ENCODE data around the gene SYCP3.
"Not testable (repeated sequence)": the region's sequence is repeated elsewhere in the genome, so short reads cannot be mapped to it uniquely, and the experiment has no call there.

The SYCP3 gene

GRCh38 chr12:101761350-101761749 is 22.1 kb upstream of the SYCP3 start:
- no peak for DNase-seq (ENCODE audit: low read depth in 1 of 2, low spot score in 1 of 2)

DNA sequence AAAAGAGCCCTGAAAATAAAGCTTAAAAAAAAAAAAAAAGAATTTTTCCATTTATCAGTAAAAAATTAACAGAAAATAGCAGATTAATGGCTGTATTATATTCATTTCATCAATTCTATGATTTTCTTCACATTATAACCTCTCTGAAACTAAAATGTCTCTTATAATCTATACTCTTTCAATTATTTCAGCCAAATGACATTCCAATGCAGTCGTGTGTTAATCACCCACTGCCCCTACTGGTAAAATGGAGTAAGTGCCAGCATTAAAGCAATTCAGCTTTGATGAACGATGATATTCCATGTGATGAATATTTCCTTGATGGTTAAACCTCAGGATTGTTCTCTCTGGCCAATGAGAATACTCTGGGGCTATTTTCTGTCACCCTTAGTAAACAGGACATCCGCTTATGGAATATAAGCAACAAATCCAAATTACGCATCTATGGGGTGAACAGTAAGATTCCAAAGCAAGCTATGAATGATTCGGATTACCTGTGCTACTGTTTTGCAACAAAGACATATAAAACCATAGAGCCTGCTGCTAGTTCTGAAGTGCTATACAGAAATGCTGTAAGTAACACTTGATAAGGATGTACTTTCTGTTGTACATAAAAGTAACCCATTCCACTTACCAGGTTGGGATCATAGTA is 20.3 kb upstream of the SYCP3 start:
- DNase-seq (ENCODE audit: low read depth in 1 of 2, low spot score in 1 of 2): no peak

DNA sequence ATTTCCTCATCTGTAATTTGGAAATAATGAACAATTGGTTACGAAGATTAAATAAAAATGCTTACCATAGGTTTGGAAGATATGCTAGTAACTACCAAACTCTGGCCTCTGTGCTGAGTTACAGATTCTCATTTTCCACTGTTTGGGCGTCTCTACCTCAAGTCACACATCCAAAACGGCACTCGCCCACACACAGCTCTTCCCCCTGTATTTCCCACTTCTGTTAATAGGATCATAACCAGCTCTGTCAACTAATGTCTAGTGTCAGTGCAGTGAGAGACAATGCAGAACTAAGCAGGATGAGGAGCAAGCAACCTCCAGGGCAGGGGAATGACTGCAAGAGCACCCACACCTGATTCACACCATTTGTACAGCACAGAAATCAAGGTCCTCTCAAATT is 10.9 kb upstream of the SYCP3 start:
- DNase-seq (ENCODE audit: low read depth in 1 of 2, low spot score in 1 of 2): no peak

DNA sequence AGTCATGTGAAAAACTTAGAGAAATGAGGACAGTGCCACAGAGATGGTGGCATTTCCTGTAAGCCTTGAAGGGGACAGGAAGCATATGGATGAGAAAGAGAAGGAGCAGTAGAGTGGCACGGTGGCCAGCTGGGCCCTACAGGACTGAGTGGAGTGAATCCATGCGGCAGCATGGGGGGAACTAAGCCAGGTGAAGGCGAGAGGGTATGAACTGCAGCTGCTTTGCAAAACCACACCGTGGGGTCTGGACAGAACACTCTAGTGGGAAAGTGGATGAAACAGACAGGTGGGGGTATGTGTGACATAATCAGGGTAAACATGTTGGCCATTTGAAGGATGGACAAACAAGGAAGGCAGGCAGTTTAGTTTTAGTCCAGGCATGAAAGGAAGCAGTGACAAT is 10.4 kb upstream of the SYCP3 start:
- no peak for DNase-seq (ENCODE audit: low read depth in 1 of 2, low spot score in 1 of 2)

DNA sequence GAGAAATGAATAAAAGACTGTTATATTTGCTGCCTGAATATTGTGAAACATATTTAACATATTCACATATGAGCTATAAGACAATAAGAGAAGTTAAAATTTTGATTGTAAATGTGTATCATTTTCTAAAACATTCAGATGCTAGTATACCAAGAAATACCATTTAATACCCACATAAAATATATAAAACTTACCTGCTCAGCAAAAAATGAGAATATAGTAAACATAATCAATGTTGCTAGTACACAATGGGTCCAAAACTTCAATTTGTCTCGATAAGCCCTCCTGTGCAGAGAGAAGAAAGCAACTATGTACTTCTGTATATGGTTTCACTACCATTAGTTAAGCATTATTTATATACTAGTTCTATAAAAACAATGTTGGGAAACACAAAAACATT is 9.6 kb upstream of the SYCP3 start:
- no peak for DNase-seq (ENCODE audit: low read depth in 1 of 2, low spot score in 1 of 2)

- no peak for DNase-seq (ENCODE audit: low read depth in 1 of 2, low spot score in 1 of 2)
Observed at GRCh38 chr12:101747697-101748096, 8.4 kb upstream of the SYCP3 start.

DNA sequence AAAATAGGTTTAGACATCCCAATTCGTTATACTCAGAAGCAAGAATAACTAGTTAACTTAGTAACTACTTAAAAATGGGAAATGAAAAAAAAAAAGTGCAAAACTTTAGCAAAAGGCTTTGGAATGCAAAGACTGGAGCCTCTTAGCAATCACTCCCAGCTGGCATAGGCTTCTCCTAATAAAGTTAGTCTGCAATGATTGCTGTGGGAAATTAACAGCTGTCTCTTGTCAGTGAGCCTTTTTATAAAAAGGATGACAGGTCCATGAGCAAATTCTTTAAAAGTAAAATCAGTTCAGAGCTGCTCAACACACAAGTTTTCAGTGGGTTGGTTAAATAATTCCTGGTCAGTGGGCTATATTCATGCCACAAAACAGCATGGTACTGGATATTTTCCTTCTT is 7.4 kb upstream of the SYCP3 start:
- no peak for DNase-seq (ENCODE audit: low read depth in 1 of 2, low spot score in 1 of 2)

DNA sequence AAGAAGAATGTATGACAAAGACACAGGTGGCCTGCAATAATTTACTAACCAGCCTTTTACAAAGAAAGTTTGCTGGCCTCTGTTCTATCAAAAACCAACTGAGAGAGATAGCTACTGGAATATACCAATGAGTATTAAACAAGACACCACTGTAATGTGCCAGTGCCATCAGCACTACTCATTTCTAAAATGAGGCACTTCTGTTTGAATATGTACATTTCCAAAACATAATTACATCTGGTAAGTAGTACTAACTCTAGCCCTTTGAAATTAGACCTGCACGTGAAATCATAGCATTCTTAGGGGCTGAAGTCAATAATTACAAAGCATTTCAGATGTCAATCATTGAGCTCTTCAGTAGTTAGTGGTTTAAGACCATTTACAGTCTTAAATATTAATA is 6.9 kb upstream of the SYCP3 start:
- no peak for DNase-seq (ENCODE audit: low read depth in 1 of 2, low spot score in 1 of 2)

- DNase-seq (ENCODE audit: low read depth in 1 of 2, low spot score in 1 of 2): no peak
Observed at GRCh38 chr12:101745481-101745880, 6.2 kb upstream of the SYCP3 start.

GRCh38 chr12:101743724-101744472 is 4.6 kb upstream of the SYCP3 start:
- DNase-seq (ENCODE audit: low read depth in 1 of 2, low spot score in 1 of 2): no peak

GRCh38 chr12:101743242-101743641 is 4.0 kb upstream of the SYCP3 start:
- no peak for DNase-seq (ENCODE audit: low read depth in 1 of 2, low spot score in 1 of 2)

GRCh38 chr12:101740980-101741379 is 1.7 kb upstream of the SYCP3 start:
- DNase-seq (ENCODE audit: low read depth in 1 of 2, low spot score in 1 of 2): no peak

GRCh38 chr12:101740566-101740965 is 1.3 kb upstream of the SYCP3 start:
- DNase-seq (ENCODE audit: low read depth in 1 of 2, low spot score in 1 of 2): no peak

DNA sequence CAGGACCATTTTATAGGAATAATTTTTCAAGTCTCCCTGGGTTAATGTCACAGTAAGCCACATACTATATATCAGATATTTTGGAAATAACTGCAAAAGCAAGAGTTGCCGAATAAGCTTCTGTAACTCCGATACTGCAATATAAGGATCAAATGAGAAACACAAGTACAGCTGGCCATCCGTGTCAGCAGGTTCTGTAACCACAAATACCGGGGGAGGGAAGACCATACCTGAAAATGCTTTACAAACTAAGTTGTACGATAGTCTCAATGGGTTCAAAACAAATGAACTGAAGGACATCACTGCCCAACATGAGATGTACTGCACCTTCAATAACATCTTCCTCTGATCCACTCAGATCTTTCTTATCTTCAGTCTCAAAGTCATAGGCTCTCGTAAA is 1.8 kb downstream of the SYCP3 start:
- no peak for DNase-seq (ENCODE audit: low read depth in 1 of 2, low spot score in 1 of 2)

GRCh38 chr12:101734482-101734881 is 4.8 kb downstream of the SYCP3 start:
- not testable (repeated sequence) for DNase-seq (ENCODE audit: low read depth in 1 of 2, low spot score in 1 of 2)

GRCh38 chr12:101733166-101733565 is 6.1 kb downstream of the SYCP3 start:
- DNase-seq (ENCODE audit: low read depth in 1 of 2, low spot score in 1 of 2): no peak

GRCh38 chr12:101732318-101732717 is 6.9 kb downstream of the SYCP3 start:
- DNase-seq (ENCODE audit: low read depth in 1 of 2, low spot score in 1 of 2): no peak

DNA sequence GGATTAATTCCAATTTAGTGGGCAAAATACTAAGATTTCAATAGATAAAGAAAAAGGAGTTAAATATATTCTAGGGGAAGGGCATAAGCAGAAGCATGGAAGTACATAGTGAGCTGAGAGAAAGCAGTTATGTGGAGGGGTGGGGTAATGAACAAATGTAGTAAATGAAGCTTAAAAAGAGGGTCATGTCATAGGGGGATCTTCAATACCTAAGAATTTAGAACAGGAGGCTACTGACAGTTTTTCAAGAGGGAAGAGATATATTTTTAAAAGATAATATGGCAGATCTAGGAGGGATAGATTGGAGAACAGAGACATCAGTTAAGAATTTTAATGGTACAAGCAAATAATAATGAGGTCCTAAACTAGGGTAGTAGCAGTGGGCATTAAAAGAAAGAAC is 9.4 kb downstream of the SYCP3 start:
- no peak for DNase-seq (ENCODE audit: low read depth in 1 of 2, low spot score in 1 of 2)

- DNase-seq (ENCODE audit: low read depth in 1 of 2, low spot score in 1 of 2): no peak
Observed at GRCh38 chr12:101727098-101727497, 12.2 kb downstream of the SYCP3 start.

GRCh38 chr12:101722392-101722791 is 16.9 kb downstream of the SYCP3 start:
- no peak for DNase-seq (ENCODE audit: low read depth in 1 of 2, low spot score in 1 of 2)

DNA sequence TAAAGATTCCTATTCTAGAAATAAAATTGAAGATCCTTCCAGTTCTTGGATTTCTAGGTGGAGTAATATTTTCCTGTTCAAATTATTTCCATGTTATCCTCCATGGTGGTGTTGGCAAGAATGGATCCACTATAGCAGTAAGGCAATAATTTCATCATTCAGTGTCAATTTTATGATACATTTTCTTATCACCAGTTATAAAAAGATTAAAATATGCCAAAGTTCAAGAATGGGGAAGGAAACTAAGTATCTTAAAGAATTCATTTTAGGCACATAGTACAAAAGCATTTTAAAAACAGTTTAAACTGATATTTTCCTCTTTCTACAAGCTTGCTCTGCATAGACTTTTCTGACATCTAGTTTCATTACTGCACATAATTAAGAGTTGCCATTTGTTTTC is 19.1 kb downstream of the SYCP3 start:
- no peak for DNase-seq (ENCODE audit: low read depth in 1 of 2, low spot score in 1 of 2)

DNA sequence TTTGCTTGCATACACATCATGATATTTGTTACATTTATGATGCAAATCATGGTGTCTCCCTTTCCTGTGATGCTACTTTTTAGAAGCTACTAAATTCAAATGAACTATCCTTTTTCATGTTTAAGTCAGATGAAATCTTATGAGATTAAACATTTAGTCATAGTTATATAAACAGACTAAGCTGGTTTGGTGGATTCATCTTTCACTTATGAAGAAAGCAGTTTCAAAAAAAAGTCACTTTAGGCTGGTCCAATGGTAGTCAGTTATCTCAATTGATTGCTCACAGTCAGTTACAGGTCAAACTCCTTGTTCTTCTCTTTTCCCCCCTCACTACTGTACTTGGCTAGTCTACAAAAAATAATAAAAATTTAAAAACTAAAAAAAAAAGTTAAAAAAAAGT is 19.7 kb downstream of the SYCP3 start:
- no peak for DNase-seq (ENCODE audit: low read depth in 1 of 2, low spot score in 1 of 2)

- DNase-seq (ENCODE audit: low read depth in 1 of 2, low spot score in 1 of 2): no peak
Observed at GRCh38 chr12:101714877-101715444, 24.3 kb downstream of the SYCP3 start.

All from activated T-helper 1 cell treated with anti-CD3 and anti-CD28 coated beads, Interleukin-2, amount 50 U/mL, for 16 hours (primary cell).